ENCODE results near the gene RUNDC3A. TPM values are rescaled to one million over a fixed set of nuclear protein-coding genes. Genes with fewer than 3 reads are reported as not detected.

The RUNDC3A gene
- total and polyA plus RNA-seq, 2 of the 13 experiments (the other 11 are each of a cell fraction or from before 2014, with no cell fraction given), result 0.25 TPM; not detected in 1

DNA sequence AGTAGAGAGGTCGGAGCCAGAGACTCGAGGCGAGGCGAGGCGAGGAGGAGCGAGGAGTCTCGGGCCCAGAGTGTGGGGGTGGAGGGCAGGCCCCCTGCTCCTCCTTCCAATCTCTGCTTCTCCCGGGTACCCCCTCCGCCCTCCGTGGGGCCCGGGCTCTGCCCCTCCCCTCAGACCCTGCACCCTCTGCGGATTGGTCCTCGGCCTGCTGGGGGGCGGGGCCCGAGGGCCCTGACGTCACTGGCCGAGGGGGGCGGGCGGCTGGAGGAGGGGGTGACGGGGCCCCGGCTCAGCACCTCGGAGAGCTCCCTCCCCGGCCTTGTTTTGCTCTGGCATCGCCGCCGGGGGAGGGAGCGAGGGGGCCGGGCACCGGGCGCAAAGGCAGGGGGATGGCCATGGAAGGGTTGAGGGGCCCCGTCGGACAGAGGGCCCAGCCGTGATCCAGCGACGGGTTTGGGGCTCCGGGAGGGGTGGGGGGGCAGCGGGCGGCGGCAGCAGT, at the start of gene RUNDC3A (continued):
- TF ChIP-seq RBM22 (optimal IDR thresholded peaks at IDR 0.05; ENCODE audit: low read length) (no peak), ZNF615 (CRISPR knock-in tag; IDR thresholded peaks at IDR 0.05; ENCODE audit: borderline replicate concordance) (no peak), SMAD9 (CRISPR knock-in tag; IDR thresholded peaks at IDR 0.05) (0 out of 2 replicates have a peak, but pooled peaks have one; percentile 51), ZNF839 (CRISPR knock-in tag; IDR thresholded peaks at IDR 0.05; ENCODE audit: borderline replicate concordance) (no peak), ZBTB4 (CRISPR knock-in tag; IDR thresholded peaks at IDR 0.05; ENCODE audit: borderline replicate concordance) (no peak), REXO4 (CRISPR knock-in tag; IDR thresholded peaks at IDR 0.05; ENCODE audit: borderline replicate concordance) (no peak), GABPB1 (CRISPR knock-in tag; IDR thresholded peaks at IDR 0.05) (peak; percentile 71; the same call in 1 of the 2 replicates), PHF5A (CRISPR knock-in tag; IDR thresholded peaks at IDR 0.05; ENCODE audit: low read depth, unreplicated experiment) (no peak), ZNF572 (CRISPR knock-in tag; IDR thresholded peaks at IDR 0.05) (no peak), RFX1 (IDR thresholded peaks at IDR 0.05) (no peak), BORCS8-MEF2B (CRISPR knock-in tag; IDR thresholded peaks at IDR 0.05) (peak; percentile 87), DR1 (CRISPR knock-in tag; IDR thresholded peaks at IDR 0.05) (no peak; the same call in 1 of the 2 replicates), ZNF549 (CRISPR knock-in tag; IDR thresholded peaks at IDR 0.05) (no peak), ATAD3A (CRISPR knock-in tag; IDR thresholded peaks at IDR 0.05) (no peak)
- TF ChIP-seq, protein P1, sequence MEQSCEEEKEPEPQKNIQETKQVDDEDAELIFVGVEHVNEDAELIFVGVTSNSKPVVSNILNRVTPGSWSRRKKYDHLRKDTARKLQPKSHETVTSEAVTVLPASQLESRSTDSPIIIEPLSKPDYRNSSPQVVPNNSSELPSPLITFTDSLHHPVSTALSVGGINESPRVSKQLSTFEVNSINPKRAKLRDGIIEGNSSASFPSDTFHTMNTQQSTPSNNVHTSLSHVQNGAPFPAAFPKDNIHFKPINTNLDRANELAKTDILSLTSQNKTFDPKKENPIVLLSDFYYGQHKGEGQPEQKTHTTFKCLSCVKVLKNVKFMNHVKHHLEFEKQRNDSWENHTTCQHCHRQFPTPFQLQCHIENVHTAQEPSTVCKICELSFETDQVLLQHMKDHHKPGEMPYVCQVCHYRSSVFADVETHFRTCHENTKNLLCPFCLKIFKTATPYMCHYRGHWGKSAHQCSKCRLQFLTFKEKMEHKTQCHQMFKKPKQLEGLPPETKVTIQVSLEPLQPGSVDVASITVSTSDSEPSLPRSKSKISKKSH (CRISPR knock-in tag; IDR thresholded peaks at IDR 0.05; ENCODE audit: borderline replicate concordance), result no peak
- TF ChIP-seq, protein P2, sequence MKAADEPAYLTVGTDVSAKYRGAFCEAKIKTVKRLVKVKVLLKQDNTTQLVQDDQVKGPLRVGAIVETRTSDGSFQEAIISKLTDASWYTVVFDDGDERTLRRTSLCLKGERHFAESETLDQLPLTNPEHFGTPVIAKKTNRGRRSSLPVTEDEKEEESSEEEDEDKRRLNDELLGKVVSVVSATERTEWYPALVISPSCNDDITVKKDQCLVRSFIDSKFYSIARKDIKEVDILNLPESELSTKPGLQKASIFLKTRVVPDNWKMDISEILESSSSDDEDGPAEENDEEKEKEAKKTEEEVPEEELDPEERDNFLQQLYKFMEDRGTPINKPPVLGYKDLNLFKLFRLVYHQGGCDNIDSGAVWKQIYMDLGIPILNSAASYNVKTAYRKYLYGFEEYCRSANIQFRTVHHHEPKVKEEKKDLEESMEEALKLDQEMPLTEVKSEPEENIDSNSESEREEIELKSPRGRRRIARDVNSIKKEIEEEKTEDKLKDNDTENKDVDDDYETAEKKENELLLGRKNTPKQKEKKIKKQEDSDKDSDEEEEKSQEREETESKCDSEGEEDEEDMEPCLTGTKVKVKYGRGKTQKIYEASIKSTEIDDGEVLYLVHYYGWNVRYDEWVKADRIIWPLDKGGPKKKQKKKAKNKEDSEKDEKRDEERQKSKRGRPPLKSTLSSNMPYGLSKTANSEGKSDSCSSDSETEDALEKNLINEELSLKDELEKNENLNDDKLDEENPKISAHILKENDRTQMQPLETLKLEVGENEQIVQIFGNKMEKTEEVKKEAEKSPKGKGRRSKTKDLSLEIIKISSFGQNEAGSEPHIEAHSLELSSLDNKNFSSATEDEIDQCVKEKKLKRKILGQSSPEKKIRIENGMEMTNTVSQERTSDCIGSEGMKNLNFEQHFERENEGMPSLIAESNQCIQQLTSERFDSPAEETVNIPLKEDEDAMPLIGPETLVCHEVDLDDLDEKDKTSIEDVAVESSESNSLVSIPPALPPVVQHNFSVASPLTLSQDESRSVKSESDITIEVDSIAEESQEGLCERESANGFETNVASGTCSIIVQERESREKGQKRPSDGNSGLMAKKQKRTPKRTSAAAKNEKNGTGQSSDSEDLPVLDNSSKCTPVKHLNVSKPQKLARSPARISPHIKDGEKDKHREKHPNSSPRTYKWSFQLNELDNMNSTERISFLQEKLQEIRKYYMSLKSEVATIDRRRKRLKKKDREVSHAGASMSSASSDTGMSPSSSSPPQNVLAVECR (CRISPR knock-in tag; IDR thresholded peaks at IDR 0.05; ENCODE audit: borderline replicate concordance), result peak; percentile 87; the same call in 1 of the 2 replicates
- TF ChIP-seq, protein P3, sequence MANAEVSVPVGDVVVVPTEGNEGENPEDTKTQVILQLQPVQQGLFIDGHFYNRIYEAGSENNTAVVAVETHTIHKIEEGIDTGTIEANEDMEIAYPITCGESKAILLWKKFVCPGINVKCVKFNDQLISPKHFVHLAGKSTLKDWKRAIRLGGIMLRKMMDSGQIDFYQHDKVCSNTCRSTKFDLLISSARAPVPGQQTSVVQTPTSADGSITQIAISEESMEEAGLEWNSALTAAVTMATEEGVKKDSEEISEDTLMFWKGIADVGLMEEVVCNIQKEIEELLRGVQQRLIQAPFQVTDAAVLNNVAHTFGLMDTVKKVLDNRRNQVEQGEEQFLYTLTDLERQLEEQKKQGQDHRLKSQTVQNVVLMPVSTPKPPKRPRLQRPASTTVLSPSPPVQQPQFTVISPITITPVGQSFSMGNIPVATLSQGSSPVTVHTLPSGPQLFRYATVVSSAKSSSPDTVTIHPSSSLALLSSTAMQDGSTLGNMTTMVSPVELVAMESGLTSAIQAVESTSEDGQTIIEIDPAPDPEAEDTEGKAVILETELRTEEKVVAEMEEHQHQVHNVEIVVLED (CRISPR knock-in tag; IDR thresholded peaks at IDR 0.05; ENCODE audit: borderline replicate concordance), result no peak
- TF ChIP-seq, protein P4, sequence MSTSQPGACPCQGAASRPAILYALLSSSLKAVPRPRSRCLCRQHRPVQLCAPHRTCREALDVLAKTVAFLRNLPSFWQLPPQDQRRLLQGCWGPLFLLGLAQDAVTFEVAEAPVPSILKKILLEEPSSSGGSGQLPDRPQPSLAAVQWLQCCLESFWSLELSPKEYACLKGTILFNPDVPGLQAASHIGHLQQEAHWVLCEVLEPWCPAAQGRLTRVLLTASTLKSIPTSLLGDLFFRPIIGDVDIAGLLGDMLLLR (CRISPR knock-in tag; IDR thresholded peaks at IDR 0.05), result peak; percentile 38; the same call in 1 of the 2 replicates
